HepG2 (cell line): ENCODE data around the gene TOP1. TPM values are rescaled to one million over a fixed set of nuclear protein-coding genes. Genes with fewer than 3 reads are reported as not detected.

Source experiments
- BHLHE40 ChIP-seq: IDR thresholded peaks from 2 replicates; pipeline ENCODE4 v1.6.1; 2011; ENCODE audit warnings: low read length, improper control_type of control experiment
- CBFB ChIP-seq: sonication (generic); formaldehyde crosslinking; IDR thresholded peaks from 2 replicates; pipeline ENCODE4 v1.4.0; 2020; ENCODE audit warnings: missing genetic modification reagents
- DBP ChIP-seq: sonication (generic); formaldehyde crosslinking; IDR thresholded peaks from 2 replicates; pipeline ENCODE4 v1.4.0; 2020; ENCODE audit warnings: missing genetic modification reagents; ENCODE audit errors: not compliant biosample characterization
- KDM4B ChIP-seq: sonication (generic); formaldehyde crosslinking; IDR thresholded peaks from 2 replicates; pipeline ENCODE4 v1.4.0; 2020; ENCODE audit warnings: missing genetic modification reagents
- NCOA2 ChIP-seq: sonication (generic); formaldehyde crosslinking; IDR thresholded peaks from 2 replicates; pipeline ENCODE4 v1.8.0; 2022; ENCODE audit warnings: inconsistent platforms
- PRDM10 ChIP-seq: sonication (generic); formaldehyde crosslinking; IDR thresholded peaks from 2 replicates; pipeline ENCODE4 v1.4.0; 2020; ENCODE audit warnings: low read depth, missing genetic modification reagents
- RBAK ChIP-seq: sonication (generic); formaldehyde crosslinking; IDR thresholded peaks from 2 replicates; pipeline ENCODE4 v1.5.1; 2020; ENCODE audit warnings: mild to moderate bottlenecking, missing genetic modification reagents
- RBM22 ChIP-seq: fragments of 200-400 bp; formaldehyde crosslinking; optimal IDR thresholded peaks from 2 replicates; pipeline ENCODE3; 2017; ENCODE audit warnings: mild to moderate bottlenecking, low read length, moderate library complexity
- REPIN1 ChIP-seq: sonication (generic); formaldehyde crosslinking; IDR thresholded peaks from 2 replicates; pipeline ENCODE4 v1.8.0; 2022; ENCODE audit warnings: missing genetic modification reagents, low read depth, mild to moderate bottlenecking, borderline replicate concordance
- STAG1 ChIP-seq: sonication (generic); formaldehyde crosslinking; IDR thresholded peaks from 2 replicates; pipeline ENCODE4 v1.4.0; 2020; ENCODE audit warnings: missing genetic modification reagents
- TBL1XR1 ChIP-seq: fragments of 150-350 bp; IDR thresholded peaks from 2 replicates; pipeline ENCODE4 v1.6.1; 2014; ENCODE audit warnings: borderline replicate concordance, low read length; ENCODE audit not compliant: partially characterized antibody
- XBP1 ChIP-seq: sonication (generic); formaldehyde crosslinking; IDR thresholded peaks from 2 replicates; pipeline ENCODE4 v1.5.0; 2020; ENCODE audit warnings: missing genetic modification reagents
- ZNF12 ChIP-seq: sonication (generic); formaldehyde crosslinking; IDR thresholded peaks from 2 replicates; pipeline ENCODE4 v1.5.0; 2020; ENCODE audit warnings: missing genetic modification reagents
- polyA plus RNA-seq, 8 experiments: library from polyadenylated mRNA; depleted of rRNA in 3 of 8; stranded (reverse) in 7 of 8; unstranded in 1 of 8; fragments of >200 nt; fragmentation: Illumina TruSeq in 4 of 8; extraction: Trizol in 4 of 8; gene quantifications; 2 replicates each; pipeline versions ENCODE4 v1.2.1 to v1.2.3, GENCODE V29; 2011 to 2016; ENCODE audit warnings: low read depth in 4 of 8, missing spikeins in 1 of 8, mixed read lengths in 1 of 8; ENCODE audit not compliant: insufficient read depth in 1 of 8
- total RNA-seq, 5 experiments: library from RNA; depleted of rRNA; stranded (reverse); fragments of >200 nt; fragmentation: Illumina TruSeq; extraction: Trizol; gene quantifications; 2 replicates each; pipeline ENCODE4 v1.2.3, GENCODE V29; 2016; ENCODE audit warnings: low read depth in 1 of 5
- TF ChIP-seq, protein P1 (sequence below): sonication (generic); formaldehyde crosslinking; IDR thresholded peaks from 2 replicates; pipeline ENCODE4 v1.8.0; 2022; ENCODE audit warnings: mild to moderate bottlenecking, missing genetic modification reagents
- TF ChIP-seq, protein P2 (sequence below): sonication (generic); formaldehyde crosslinking; IDR thresholded peaks from 2 replicates; pipeline ENCODE4 v1.4.0; 2020; ENCODE audit warnings: missing genetic modification reagents
- TF ChIP-seq, protein P3 (sequence below): sonication (generic); formaldehyde crosslinking; IDR thresholded peaks from 2 replicates; pipeline ENCODE4; 2020; ENCODE audit warnings: missing genetic modification reagents, mild to moderate bottlenecking, borderline replicate concordance
- TF ChIP-seq, protein P4 (sequence below): sonication (generic); formaldehyde crosslinking; IDR thresholded peaks from 2 replicates; pipeline ENCODE4 v1.4.0; 2020; ENCODE audit warnings: missing genetic modification reagents

The TOP1 gene
- total and polyA plus RNA-seq, 2 of the 13 experiments (the other 11 are each of a cell fraction or from before 2014, with no cell fraction given): 10.2 to 19.4 TPM

DNA sequence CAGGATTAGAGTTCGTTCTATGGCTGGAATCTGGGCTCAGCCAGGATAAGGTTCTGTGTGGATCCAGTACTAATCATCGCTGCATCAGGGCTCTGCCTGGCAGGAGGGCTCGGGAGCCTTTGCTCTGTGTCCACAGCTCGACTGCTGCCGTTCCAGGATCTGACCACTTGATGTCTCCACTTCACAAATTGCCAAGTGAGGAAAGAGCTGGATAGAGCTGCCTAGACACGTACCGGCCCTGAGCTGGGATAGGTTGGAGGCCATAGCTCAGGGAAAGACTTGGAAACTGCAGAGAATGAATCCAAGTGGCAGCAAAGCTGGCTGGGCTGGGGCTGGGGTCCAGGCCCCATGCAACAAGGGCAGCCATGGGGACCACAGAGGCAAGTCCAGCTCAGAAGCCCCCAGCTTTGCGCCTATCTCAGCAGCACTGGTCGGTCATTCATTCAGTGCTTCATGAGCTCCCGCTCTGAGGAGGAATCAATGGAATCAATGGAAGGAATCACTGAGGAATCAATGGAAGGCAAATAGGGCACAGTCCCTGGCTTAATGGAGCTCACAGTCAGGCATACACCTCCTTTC is 38.0 kb upstream of the TOP1 start (continued):
- TF ChIP-seq NCOA2 (CRISPR knock-in tag) (peak; percentile 45; the same call in 1 of the 2 replicates), DBP (no peak), XBP1 (CRISPR knock-in tag) (no peak), STAG1 (CRISPR knock-in tag) (peak; percentile 100), PRDM10 (CRISPR knock-in tag) (peak; percentile 34; the same call in 1 of the 2 replicates), RBAK (CRISPR knock-in tag) (no peak), TBL1XR1 (no peak), BHLHE40 (peak; percentile 32; the same call in 1 of the 2 replicates), REPIN1 (CRISPR knock-in tag) (peak; percentile 77; the same call in 1 of the 2 replicates), KDM4B (0 out of 2 replicates have a peak, but pooled peaks have one; percentile 27), CBFB (CRISPR knock-in tag) (0 out of 2 replicates have a peak, but pooled peaks have one; percentile 13), ZNF12 (CRISPR knock-in tag) (peak; percentile 61; the same call in 1 of the 2 replicates), RBM22 (no peak)
- TF ChIP-seq, protein P1, sequence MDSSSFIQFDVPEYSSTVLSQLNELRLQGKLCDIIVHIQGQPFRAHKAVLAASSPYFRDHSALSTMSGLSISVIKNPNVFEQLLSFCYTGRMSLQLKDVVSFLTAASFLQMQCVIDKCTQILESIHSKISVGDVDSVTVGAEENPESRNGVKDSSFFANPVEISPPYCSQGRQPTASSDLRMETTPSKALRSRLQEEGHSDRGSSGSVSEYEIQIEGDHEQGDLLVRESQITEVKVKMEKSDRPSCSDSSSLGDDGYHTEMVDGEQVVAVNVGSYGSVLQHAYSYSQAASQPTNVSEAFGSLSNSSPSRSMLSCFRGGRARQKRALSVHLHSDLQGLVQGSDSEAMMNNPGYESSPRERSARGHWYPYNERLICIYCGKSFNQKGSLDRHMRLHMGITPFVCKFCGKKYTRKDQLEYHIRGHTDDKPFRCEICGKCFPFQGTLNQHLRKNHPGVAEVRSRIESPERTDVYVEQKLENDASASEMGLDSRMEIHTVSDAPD (CRISPR knock-in tag): peak; percentile 59; the same call in 1 of the 2 replicates
- TF ChIP-seq, protein P2, sequence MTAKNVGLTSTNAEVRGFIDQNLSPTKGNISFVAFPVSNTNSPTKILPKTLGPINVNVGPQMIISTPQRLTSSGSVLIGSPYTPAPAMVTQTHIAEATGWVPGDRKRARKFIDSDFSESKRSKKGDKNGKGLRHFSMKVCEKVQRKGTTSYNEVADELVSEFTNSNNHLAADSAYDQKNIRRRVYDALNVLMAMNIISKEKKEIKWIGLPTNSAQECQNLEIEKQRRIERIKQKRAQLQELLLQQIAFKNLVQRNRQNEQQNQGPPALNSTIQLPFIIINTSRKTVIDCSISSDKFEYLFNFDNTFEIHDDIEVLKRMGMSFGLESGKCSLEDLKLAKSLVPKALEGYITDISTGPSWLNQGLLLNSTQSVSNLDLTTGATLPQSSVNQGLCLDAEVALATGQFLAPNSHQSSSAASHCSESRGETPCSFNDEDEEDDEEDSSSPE (CRISPR knock-in tag): 0 out of 2 replicates have a peak, but pooled peaks have one; percentile 28
- TF ChIP-seq, protein P3, sequence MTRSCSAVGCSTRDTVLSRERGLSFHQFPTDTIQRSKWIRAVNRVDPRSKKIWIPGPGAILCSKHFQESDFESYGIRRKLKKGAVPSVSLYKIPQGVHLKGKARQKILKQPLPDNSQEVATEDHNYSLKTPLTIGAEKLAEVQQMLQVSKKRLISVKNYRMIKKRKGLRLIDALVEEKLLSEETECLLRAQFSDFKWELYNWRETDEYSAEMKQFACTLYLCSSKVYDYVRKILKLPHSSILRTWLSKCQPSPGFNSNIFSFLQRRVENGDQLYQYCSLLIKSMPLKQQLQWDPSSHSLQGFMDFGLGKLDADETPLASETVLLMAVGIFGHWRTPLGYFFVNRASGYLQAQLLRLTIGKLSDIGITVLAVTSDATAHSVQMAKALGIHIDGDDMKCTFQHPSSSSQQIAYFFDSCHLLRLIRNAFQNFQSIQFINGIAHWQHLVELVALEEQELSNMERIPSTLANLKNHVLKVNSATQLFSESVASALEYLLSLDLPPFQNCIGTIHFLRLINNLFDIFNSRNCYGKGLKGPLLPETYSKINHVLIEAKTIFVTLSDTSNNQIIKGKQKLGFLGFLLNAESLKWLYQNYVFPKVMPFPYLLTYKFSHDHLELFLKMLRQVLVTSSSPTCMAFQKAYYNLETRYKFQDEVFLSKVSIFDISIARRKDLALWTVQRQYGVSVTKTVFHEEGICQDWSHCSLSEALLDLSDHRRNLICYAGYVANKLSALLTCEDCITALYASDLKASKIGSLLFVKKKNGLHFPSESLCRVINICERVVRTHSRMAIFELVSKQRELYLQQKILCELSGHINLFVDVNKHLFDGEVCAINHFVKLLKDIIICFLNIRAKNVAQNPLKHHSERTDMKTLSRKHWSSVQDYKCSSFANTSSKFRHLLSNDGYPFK: peak; percentile 75
- TF ChIP-seq, protein P4, sequence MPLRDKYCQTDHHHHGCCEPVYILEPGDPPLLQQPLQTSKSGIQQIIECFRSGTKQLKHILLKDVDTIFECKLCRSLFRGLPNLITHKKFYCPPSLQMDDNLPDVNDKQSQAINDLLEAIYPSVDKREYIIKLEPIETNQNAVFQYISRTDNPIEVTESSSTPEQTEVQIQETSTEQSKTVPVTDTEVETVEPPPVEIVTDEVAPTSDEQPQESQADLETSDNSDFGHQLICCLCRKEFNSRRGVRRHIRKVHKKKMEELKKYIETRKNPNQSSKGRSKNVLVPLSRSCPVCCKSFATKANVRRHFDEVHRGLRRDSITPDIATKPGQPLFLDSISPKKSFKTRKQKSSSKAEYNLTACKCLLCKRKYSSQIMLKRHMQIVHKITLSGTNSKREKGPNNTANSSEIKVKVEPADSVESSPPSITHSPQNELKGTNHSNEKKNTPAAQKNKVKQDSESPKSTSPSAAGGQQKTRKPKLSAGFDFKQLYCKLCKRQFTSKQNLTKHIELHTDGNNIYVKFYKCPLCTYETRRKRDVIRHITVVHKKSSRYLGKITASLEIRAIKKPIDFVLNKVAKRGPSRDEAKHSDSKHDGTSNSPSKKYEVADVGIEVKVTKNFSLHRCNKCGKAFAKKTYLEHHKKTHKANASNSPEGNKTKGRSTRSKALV (CRISPR knock-in tag): no peak
